ENCODE data around the gene U2SURP. TPM values are rescaled to one million over a fixed set of nuclear protein-coding genes. Genes with fewer than 3 reads are reported as not detected.

U2SURP gene
- total RNA-seq, 1 experiment from 2014 or later = 275 TPM

DNA sequence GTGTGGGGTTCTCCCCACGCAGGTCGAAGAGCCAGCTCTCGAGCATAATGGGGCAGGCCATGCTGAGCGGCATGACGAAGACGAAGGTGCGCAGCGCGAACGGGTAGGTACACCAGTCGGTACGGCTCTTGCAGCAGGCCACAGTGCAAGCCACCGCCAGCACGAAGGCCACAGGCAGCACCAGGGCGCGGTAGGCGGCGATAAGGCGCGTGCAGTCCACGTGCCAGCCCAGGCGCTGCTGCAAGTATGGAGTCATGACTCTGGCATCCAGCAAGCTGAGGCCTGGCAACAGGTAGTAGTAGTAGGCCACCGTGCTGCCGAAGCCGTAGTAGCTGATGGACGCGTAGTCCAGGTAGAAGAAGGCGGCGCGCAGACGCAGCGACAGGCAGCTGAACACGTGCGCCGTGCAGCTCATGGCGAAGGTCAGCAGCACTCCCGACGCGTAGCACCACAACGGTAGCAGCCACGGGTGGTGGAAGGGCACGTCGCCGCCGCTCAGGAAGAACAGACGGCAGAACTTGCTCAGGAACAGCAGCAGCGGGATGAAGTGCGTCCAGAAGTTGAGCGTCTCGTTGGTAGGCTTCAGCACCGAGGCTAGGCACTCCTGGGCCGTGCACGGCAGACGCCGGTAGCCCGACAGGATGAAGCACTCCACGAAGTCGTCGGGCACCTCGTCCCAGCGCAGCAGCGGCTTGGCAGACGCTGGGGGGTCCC, 38.7 kb upstream of the U2SURP start:
- peak overlapping the region; percentile 86 for H3K4me3 Mint-ChIP-seq (ENCODE audit: low read depth, unreplicated experiment)
- H3K9me3 Mint-ChIP-seq (ENCODE audit: low read depth, unreplicated experiment) = no peaks in the 10 kb centered on the region
- TF ChIP-seq, protein P1, sequence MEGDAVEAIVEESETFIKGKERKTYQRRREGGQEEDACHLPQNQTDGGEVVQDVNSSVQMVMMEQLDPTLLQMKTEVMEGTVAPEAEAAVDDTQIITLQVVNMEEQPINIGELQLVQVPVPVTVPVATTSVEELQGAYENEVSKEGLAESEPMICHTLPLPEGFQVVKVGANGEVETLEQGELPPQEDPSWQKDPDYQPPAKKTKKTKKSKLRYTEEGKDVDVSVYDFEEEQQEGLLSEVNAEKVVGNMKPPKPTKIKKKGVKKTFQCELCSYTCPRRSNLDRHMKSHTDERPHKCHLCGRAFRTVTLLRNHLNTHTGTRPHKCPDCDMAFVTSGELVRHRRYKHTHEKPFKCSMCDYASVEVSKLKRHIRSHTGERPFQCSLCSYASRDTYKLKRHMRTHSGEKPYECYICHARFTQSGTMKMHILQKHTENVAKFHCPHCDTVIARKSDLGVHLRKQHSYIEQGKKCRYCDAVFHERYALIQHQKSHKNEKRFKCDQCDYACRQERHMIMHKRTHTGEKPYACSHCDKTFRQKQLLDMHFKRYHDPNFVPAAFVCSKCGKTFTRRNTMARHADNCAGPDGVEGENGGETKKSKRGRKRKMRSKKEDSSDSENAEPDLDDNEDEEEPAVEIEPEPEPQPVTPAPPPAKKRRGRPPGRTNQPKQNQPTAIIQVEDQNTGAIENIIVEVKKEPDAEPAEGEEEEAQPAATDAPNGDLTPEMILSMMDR (IDR thresholded peaks at IDR 0.05; ENCODE audit: unreplicated experiment) = no peak
- CTCF ChIA-PET = interaction anchor here (0.5 to 1.6 kb wide), 3 partner anchors 14 to 134 kb away, joined by 3 to 5 read pairs (median 3); no protein-coding TSS in a partner anchor
- no peak for DNase-seq
- BruUV-seq (replicated peaks) = no TSS peak
- peak overlapping the region; percentile 25 for H3K27ac Mint-ChIP-seq (ENCODE audit: unreplicated experiment)
- peaks cover 57% of the 10 kb centered on the region for H3K4me1 Mint-ChIP-seq (ENCODE audit: low read depth, unreplicated experiment)
- H3K27me3 Mint-ChIP-seq (ENCODE audit: unreplicated experiment) = peaks cover 14% of the 10 kb centered on the region
- intact Hi-C loops (cut with micrococcal nuclease; ENCODE audit: unreplicated experiment) = no loop called here
- peaks cover 28% of the 10 kb centered on the region for H3K36me3 Mint-ChIP-seq (ENCODE audit: insufficient read depth, unreplicated experiment)

DNA sequence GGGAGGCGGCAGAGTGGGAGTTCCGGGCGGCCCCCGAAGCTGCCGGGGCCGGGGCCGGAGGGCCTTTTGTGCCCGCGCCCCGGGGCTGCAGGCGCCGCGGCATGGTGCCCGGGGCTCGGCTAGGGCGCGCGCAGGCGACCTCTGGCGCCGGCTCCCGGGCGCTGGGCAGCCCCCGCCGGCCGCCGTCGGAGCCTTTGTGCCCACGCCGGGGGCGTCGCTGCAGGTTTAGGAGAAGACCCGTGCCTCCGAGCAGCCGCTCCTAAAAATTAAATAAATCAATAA, 38.2 kb upstream of the U2SURP start:
- peaks cover 28% of the 10 kb centered on the region for H3K36me3 Mint-ChIP-seq (ENCODE audit: insufficient read depth, unreplicated experiment)
- peak overlapping the region; percentile 86 for H3K4me3 Mint-ChIP-seq (ENCODE audit: low read depth, unreplicated experiment)
- H3K9me3 Mint-ChIP-seq (ENCODE audit: low read depth, unreplicated experiment) = no peaks in the 10 kb centered on the region
- BruUV-seq (replicated peaks) = no TSS peak
- peak overlapping the region; percentile 25 for H3K27ac Mint-ChIP-seq (ENCODE audit: unreplicated experiment)
- intact Hi-C loops (cut with micrococcal nuclease; ENCODE audit: unreplicated experiment) = no loop called here
- CTCF ChIA-PET = interaction anchor here (1.0 kb wide), 1 partner anchor 13 kb away, joined by 5 read pairs; no protein-coding TSS in a partner anchor
- TF ChIP-seq, protein P1 (IDR thresholded peaks at IDR 0.05; ENCODE audit: unreplicated experiment) = no peak
- DNase-seq = no peak
- peaks cover 56% of the 10 kb centered on the region for H3K4me1 Mint-ChIP-seq (ENCODE audit: low read depth, unreplicated experiment)
- peaks cover 14% of the 10 kb centered on the region for H3K27me3 Mint-ChIP-seq (ENCODE audit: unreplicated experiment)

DNA sequence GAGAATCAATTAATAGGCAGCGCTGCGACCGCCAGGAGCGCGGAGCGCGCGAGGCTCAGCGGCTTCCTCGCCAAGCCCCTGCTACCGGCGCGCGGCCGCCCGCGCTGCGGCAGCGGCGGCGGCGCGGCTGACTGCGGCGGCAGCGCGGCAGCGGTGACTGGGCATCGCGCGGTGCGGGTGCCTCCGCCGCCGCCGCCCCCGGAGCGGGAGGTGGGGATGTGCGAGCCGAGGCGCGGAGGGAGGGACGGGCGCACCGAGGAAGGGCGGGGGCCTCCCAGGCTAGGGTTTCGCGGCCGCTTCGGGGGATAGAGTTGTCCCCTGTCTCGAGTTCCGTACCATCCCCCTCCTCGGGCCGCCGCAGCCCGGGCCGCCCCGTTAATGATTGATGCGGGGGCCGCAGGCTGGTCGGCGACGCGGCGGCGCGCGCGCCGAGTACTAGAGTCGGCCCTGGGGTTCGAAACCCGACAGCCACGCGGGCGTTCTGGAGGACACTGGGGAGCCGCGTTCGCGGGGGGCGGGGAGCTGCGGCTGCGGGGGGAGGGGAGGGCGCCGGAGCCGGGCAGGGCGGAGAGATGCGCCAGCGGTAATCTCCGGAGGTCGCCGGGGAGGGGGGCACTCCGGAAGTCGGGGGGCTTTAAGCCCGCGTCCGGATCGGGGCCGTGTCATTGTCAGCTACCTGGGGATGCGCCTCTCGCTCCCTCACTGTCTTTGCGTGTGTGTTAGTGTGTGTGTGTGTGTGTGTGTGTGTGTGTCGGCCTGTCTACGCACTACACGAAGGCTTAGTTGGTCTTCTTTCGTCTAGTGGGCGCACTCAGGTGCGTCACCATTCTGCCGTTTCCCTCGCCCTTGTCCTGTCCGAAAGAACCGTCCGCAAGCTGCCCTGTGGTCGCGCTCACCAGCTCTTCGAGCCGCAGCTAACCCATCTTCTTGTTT, 37.6 kb upstream of the U2SURP start, which contains the start of gene PAQR9:
Gene PAQR9 (minus strand): TSS at position 159 of the 933 bp plus-strand sequence. CDS start 338 bp downstream, outside the sequence.
- H3K4me3 Mint-ChIP-seq (ENCODE audit: low read depth, unreplicated experiment) = peak within 1 kb of the TSS; percentile 86
- no TSS peak for BruUV-seq (replicated peaks)
- H3K36me3 Mint-ChIP-seq (ENCODE audit: insufficient read depth, unreplicated experiment) = peaks cover 28% of the 10 kb centered on the region
- peak within 1 kb of the TSS; percentile 25 for H3K27ac Mint-ChIP-seq (ENCODE audit: unreplicated experiment)
- H3K4me1 Mint-ChIP-seq (ENCODE audit: low read depth, unreplicated experiment) = peaks cover 50% of the 10 kb centered on the region
- DNase-seq = peak; percentile 71
- CTCF ChIA-PET = no interaction called here
- intact Hi-C loops (cut with micrococcal nuclease; ENCODE audit: unreplicated experiment) = no loop called here
- H3K27me3 Mint-ChIP-seq (ENCODE audit: unreplicated experiment) = peaks cover 14% of the 10 kb centered on the region
- TF ChIP-seq, protein P1 (IDR thresholded peaks at IDR 0.05; ENCODE audit: unreplicated experiment) = no peak
- no peaks in the 10 kb centered on the region for H3K9me3 Mint-ChIP-seq (ENCODE audit: low read depth, unreplicated experiment)

DNA sequence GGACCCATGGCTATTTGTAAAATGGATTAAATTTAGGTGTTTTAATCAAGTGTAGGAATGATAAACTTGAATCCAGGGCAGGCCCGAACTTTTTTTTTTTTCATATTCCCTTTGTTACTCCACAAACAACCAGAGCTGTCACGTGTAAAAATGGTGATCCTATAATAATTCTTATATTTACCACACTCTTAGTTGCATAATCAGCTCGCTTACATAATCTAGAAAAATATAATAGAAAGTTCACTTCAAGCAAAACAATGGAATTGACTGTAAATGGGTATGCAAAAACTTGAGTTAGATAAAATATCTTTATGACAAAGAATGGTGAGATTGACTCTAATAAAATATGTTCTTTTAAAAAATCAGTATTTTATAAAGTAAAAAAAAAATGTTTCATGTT, 35.8 kb upstream of the U2SURP start:
- Mint-ChIP-seq H3K27ac (ENCODE audit: unreplicated experiment) (no peak overlapping the region), H3K27me3 (ENCODE audit: unreplicated experiment) (peaks cover 14% of the 10 kb centered on the region), H3K9me3 (ENCODE audit: low read depth, unreplicated experiment) (no peaks in the 10 kb centered on the region), H3K4me3 (ENCODE audit: low read depth, unreplicated experiment) (no peak overlapping the region), H3K4me1 (ENCODE audit: low read depth, unreplicated experiment) (peaks cover 32% of the 10 kb centered on the region), H3K36me3 (ENCODE audit: insufficient read depth, unreplicated experiment) (peaks cover 28% of the 10 kb centered on the region)
- no peak for DNase-seq
- intact Hi-C loops (cut with micrococcal nuclease; ENCODE audit: unreplicated experiment) = no loop called here
- BruUV-seq (replicated peaks) = no TSS peak
- CTCF ChIA-PET = interaction anchor here (0.6 to 0.9 kb wide), 3 partner anchors 39 to 137 kb away, joined by 3 to 4 read pairs (median 3); no protein-coding TSS in a partner anchor
- TF ChIP-seq, protein P1 (IDR thresholded peaks at IDR 0.05; ENCODE audit: unreplicated experiment) = no peak

Measured in Calu3 (cell line).